ENCODE results near the gene WDR41. TPM values are rescaled to one million over a fixed set of nuclear protein-coding genes. Genes with fewer than 3 reads are reported as not detected.

WDR41 gene
- total RNA-seq, 1 experiment from 2014 or later, result 39.8 TPM

DNA sequence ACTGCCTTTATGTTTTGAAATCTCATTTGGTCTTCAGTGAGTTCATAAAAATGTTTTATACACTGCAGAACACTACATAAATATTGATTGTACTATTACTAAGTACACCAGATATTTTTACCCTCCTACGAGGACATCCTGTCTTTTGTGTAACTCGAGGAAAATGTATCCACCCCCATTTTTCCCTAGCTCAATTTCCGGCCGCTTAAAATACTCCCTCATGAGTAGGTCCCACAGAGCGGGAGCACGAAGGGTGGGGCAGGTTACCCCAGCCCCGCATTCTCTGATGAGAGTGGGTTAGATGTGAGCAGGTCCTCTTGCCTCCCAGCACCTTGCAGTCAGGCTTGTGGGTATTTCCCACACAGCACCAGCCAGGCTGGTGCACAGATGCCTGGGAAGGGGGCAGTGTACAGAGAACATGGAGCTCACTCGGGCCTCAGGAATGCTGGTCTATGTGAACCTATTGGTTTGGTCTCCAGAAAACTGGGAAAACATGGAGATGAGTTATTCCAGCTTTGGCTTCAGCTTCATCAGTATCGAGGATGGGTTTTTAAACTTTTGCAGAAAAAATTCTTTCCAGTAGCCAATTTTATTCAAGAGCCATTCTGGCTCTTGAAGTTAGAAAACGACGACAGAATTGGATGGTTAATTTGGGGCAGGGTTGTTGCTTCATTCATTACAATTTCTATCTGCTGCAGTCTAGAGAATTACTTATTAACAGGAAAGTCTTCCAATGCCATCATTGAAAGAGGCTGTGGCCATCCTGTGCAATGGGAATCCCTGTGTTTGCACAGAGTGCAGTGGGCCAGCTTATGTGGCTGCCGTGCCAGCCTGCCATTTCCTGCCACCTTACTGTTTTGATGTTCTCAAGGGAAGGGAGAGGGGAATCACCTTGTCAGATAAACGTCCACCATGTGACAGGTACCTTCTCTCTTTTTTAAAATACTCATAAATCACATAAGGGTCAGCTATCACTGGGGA, 73.2 kb downstream of the WDR41 start:
- no peak overlapping the region for H3K4me3 Mint-ChIP-seq
- DNase-seq (ENCODE audit: low spot score), result no peak
- H3K27me3 Mint-ChIP-seq (ENCODE audit: low read depth), result no peaks in the 10 kb centered on the region
- H3K36me3 Mint-ChIP-seq, result no peaks in the 10 kb centered on the region
- POLR2A ChIA-PET, result no interaction called here
- CTCF ChIA-PET, result no interaction called here
- 0 out of 2 replicates have a peak, but pooled peaks cover 9% of the 10 kb centered on the region for H3K4me1 Mint-ChIP-seq
- no peak; the same call in 1 of the 2 replicates for ATAC-seq
- H3K9me3 Mint-ChIP-seq, result peaks cover 9% of the 10 kb centered on the region; the same call in 1 of the 2 replicates
- TF ChIP-seq, protein P1, sequence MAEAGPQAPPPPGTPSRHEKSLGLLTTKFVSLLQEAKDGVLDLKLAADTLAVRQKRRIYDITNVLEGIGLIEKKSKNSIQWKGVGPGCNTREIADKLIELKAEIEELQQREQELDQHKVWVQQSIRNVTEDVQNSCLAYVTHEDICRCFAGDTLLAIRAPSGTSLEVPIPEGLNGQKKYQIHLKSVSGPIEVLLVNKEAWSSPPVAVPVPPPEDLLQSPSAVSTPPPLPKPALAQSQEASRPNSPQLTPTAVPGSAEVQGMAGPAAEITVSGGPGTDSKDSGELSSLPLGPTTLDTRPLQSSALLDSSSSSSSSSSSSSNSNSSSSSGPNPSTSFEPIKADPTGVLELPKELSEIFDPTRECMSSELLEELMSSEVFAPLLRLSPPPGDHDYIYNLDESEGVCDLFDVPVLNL (CRISPR knock-in tag; IDR thresholded peaks at IDR 0.05; ENCODE audit: borderline replicate concordance, low read depth), result no peak
- no peak for TF ChIP-seq ZNF138 (CRISPR knock-in tag; conservative IDR thresholded peaks at IDR 0.05)
- TF ChIP-seq, protein P2, sequence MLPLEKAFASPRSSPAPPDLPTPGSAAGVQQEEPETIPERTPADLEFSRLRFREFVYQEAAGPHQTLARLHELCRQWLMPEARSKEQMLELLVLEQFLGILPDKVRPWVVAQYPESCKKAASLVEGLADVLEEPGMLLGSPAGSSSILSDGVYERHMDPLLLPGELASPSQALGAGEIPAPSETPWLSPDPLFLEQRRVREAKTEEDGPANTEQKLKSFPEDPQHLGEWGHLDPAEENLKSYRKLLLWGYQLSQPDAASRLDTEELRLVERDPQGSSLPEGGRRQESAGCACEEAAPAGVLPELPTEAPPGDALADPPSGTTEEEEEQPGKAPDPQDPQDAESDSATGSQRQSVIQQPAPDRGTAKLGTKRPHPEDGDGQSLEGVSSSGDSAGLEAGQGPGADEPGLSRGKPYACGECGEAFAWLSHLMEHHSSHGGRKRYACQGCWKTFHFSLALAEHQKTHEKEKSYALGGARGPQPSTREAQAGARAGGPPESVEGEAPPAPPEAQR (CRISPR knock-in tag; IDR thresholded peaks at IDR 0.05), result no peak
- no peak for TF ChIP-seq SOX15 (CRISPR knock-in tag; IDR thresholded peaks at IDR 0.05)
- TF ChIP-seq ZNF219 (CRISPR knock-in tag; IDR thresholded peaks at IDR 0.05; ENCODE audit: borderline replicate concordance), result no peak
- TF ChIP-seq SMAD4 (CRISPR knock-in tag; IDR thresholded peaks at IDR 0.05), result no peak
- no peak for TF ChIP-seq TEAD4 (CRISPR knock-in tag; IDR thresholded peaks at IDR 0.05)
- TF ChIP-seq GRHL2 (CRISPR knock-in tag; IDR thresholded peaks at IDR 0.05; ENCODE audit: insufficient replicate concordance, severe bottlenecking), result no peak
- TF ChIP-seq FOXK1 (CRISPR knock-in tag; IDR thresholded peaks at IDR 0.05), result no peak
- no peak for TF ChIP-seq PRRX2 (CRISPR knock-in tag; IDR thresholded peaks at IDR 0.05)
- no peak for TF ChIP-seq TCF7 (CRISPR knock-in tag; IDR thresholded peaks at IDR 0.05; ENCODE audit: low read depth)
- no peak for TF ChIP-seq ELF4 (CRISPR knock-in tag; IDR thresholded peaks at IDR 0.05; ENCODE audit: low read depth)
- H3K27ac Mint-ChIP-seq, result no peak overlapping the region

DNA sequence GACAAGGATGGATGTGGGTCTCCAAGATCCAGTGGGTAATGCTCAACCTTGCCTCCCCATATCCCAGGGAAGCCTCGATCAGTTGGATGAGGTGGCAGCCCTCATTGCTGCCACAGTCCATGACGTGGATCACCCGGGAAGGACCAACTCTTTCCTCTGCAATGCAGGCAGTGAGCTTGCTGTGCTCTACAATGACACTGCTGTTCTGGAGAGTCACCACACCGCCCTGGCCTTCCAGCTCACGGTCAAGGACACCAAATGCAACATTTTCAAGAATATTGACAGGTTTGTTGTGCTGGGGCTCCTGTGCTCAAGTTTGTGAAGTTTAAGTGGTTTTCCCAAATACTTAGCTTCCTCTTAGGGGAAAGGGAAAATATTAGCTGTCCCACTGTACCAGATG, 74.0 kb downstream of the WDR41 start:
- no peak; the same call in 1 of the 2 replicates for ATAC-seq
- Mint-ChIP-seq H3K4me3 (no peak overlapping the region), H3K27me3 (ENCODE audit: low read depth) (no peaks in the 10 kb centered on the region), H3K36me3 (no peaks in the 10 kb centered on the region), H3K4me1 (0 out of 2 replicates have a peak, but pooled peaks cover 9% of the 10 kb centered on the region), H3K9me3 (peaks cover 8% of the 10 kb centered on the region; the same call in 1 of the 2 replicates), H3K27ac (no peak overlapping the region)
- ChIA-PET CTCF (no interaction called here), POLR2A (no interaction called here)
- TF ChIP-seq ATF1 (CRISPR knock-in tag; IDR thresholded peaks at IDR 0.05), result no peak
- DNase-seq (ENCODE audit: low spot score), result no peak

DNA sequence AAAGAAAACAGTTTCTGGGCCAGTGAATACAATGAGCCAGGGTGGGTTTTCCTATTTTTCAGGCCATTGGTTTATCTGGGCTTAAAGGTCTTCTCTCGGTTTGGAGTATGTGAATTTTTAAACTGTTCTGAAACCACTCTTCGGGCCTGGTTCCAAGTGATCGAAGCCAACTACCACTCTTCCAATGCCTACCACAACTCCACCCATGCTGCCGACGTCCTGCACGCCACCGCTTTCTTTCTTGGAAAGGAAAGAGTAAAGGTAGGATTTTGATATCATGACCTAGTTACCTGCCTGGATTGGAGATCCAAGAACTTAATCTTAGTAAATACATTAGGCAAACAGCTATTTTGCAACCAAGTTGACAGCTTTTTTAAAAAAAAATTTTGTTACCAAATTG, 79.1 kb downstream of the WDR41 start:
- POLR2A ChIA-PET, result no interaction called here
- H3K9me3 Mint-ChIP-seq, result no peaks in the 10 kb centered on the region
- CTCF ChIA-PET, result no interaction called here
- no peak overlapping the region for H3K4me3 Mint-ChIP-seq
- no peaks in the 10 kb centered on the region for H3K36me3 Mint-ChIP-seq
- no peak for ATAC-seq
- H3K27me3 Mint-ChIP-seq (ENCODE audit: low read depth), result no peaks in the 10 kb centered on the region
- DNase-seq (ENCODE audit: low spot score), result no peak
- H3K4me1 Mint-ChIP-seq, result no peaks in the 10 kb centered on the region
- TF ChIP-seq, protein P3, sequence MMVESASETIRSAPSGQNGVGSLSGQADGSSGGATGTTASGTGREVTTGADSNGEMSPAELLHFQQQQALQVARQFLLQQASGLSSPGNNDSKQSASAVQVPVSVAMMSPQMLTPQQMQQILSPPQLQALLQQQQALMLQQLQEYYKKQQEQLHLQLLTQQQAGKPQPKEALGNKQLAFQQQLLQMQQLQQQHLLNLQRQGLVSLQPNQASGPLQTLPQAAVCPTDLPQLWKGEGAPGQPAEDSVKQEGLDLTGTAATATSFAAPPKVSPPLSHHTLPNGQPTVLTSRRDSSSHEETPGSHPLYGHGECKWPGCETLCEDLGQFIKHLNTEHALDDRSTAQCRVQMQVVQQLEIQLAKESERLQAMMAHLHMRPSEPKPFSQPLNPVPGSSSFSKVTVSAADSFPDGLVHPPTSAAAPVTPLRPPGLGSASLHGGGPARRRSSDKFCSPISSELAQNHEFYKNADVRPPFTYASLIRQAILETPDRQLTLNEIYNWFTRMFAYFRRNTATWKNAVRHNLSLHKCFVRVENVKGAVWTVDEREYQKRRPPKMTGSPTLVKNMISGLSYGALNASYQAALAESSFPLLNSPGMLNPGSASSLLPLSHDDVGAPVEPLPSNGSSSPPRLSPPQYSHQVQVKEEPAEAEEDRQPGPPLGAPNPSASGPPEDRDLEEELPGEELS (CRISPR knock-in tag; IDR thresholded peaks at IDR 0.05), result no peak
- TF ChIP-seq, protein P4, sequence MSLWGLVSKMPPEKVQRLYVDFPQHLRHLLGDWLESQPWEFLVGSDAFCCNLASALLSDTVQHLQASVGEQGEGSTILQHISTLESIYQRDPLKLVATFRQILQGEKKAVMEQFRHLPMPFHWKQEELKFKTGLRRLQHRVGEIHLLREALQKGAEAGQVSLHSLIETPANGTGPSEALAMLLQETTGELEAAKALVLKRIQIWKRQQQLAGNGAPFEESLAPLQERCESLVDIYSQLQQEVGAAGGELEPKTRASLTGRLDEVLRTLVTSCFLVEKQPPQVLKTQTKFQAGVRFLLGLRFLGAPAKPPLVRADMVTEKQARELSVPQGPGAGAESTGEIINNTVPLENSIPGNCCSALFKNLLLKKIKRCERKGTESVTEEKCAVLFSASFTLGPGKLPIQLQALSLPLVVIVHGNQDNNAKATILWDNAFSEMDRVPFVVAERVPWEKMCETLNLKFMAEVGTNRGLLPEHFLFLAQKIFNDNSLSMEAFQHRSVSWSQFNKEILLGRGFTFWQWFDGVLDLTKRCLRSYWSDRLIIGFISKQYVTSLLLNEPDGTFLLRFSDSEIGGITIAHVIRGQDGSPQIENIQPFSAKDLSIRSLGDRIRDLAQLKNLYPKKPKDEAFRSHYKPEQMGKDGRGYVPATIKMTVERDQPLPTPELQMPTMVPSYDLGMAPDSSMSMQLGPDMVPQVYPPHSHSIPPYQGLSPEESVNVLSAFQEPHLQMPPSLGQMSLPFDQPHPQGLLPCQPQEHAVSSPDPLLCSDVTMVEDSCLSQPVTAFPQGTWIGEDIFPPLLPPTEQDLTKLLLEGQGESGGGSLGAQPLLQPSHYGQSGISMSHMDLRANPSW (CRISPR knock-in tag; conservative IDR thresholded peaks at IDR 0.05; ENCODE audit: low read depth), result no peak
- TF ChIP-seq NFATC4 (CRISPR knock-in tag; IDR thresholded peaks at IDR 0.05), result no peak
- no peak for TF ChIP-seq FOXP1 (CRISPR knock-in tag; IDR thresholded peaks at IDR 0.05; ENCODE audit: borderline replicate concordance)
- no peak for TF ChIP-seq SMAD3 (CRISPR knock-in tag; IDR thresholded peaks at IDR 0.05; ENCODE audit: borderline replicate concordance)
- no peak for TF ChIP-seq ZBTB21 (CRISPR knock-in tag; IDR thresholded peaks at IDR 0.05; ENCODE audit: borderline replicate concordance)
- no peak for TF ChIP-seq ELF4 (CRISPR knock-in tag; IDR thresholded peaks at IDR 0.05; ENCODE audit: low read depth)
- TF ChIP-seq, protein P5, sequence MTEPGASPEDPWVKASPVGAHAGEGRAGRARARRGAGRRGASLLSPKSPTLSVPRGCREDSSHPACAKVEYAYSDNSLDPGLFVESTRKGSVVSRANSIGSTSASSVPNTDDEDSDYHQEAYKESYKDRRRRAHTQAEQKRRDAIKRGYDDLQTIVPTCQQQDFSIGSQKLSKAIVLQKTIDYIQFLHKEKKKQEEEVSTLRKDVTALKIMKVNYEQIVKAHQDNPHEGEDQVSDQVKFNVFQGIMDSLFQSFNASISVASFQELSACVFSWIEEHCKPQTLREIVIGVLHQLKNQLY (CRISPR knock-in tag; IDR thresholded peaks at IDR 0.05), result no peak
- no peak for TF ChIP-seq GRHL2 (CRISPR knock-in tag; IDR thresholded peaks at IDR 0.05; ENCODE audit: insufficient replicate concordance, severe bottlenecking)
- TF ChIP-seq ATF1 (CRISPR knock-in tag; IDR thresholded peaks at IDR 0.05), result no peak
- TF ChIP-seq, protein P6, sequence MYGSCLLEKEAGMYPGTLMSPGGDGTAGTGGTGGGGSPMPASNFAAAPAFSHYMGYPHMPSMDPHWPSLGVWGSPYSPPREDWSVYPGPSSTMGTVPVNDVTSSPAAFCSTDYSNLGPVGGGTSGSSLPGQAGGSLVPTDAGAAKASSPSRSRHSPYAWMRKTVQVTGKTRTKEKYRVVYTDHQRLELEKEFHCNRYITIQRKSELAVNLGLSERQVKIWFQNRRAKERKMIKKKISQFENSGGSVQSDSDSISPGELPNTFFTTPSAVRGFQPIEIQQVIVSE (CRISPR knock-in tag; IDR thresholded peaks at IDR 0.05; ENCODE audit: borderline replicate concordance), result no peak
- TF ChIP-seq NR1H2 (CRISPR knock-in tag; IDR thresholded peaks at IDR 0.05), result no peak
- H3K27ac Mint-ChIP-seq, result no peak overlapping the region
